Bone marrow (tissue), 2 donors: ENCODE data around the gene ATP2B3.
A peak's percentile ranks its signal among the peaks of the same experiment; 100 is the strongest.

Experiments
- DNase-seq, 2 donors: peaks; one replicate each; lab custom pipeline; 2025; lab: John Stamatoyannopoulos, UW

The ATP2B3 gene

GRCh38 chrX:153593811-153594500 lies 76.5 kb downstream of the ATP2B3 start:
- DNase-seq = no peak

DNA sequence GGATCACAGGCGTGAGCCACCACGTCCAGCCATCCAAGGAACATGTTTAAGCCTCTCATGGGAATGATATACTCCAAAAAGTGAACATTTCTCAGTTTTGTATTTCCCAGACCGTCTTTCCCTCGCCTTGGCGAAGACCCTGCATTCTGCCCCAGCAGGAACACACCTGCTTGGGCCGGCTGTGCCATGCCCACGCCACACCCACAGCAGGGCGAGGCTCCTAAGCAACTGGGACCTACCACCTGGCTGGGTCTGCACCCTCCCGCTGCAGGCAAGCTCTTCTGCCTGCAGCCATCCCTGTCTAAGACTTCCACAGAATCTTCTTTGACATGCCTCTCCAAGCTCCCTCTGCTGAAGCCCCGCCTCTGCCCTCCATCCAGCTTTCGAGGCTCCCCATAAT lies 77.9 kb downstream of the ATP2B3 start:
- DNase-seq = no peak

DNA sequence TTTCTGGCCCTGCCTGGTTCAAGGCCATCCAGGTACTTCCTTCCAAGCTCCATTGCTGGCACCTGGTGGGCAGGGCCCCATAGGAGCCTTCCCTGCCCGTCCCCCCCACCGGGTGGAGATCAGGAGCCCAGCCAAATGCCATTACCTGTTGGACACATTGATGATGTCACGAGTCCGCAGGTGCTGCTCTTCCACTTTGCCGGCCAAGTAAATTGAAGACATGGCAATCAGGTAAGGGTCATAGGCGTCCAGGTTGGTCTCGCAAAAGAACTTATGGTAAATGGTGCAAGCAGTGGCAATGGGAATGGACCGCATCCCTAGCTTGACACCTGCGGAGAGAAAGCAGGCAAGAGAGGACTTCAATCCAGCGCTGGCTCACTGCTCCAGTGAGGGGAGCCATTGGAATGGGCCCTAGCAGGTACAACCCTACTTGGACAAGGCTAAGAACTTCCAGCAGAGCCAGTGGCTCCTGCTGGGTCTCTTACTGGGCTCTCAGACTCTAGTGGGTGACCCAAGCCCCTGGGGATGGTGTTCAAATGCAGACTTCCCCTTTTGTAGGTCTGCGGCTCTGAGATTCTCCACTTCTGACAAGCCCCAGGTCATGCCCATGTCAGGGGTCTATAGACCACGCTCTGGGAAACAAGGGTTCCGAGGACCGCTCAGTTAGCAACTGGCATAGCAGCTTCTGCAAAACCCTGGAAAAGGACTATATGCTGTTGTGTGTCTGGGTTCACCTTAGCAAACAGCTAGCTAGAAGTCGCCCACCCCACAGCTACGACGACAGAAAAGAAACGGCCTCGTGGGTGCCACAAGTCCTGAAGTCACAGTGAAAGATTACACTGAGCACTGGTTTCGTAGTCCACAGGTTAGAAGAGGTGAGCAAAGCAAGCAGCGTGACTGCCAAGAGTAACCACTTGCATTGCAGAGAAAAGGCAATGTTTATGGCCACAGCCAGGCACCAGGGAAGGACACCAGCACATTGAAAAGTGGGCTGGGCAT lies 78.7 kb downstream of the ATP2B3 start:
- no peak for DNase-seq

GRCh38 chrX:153596981-153597750 lies 79.7 kb downstream of the ATP2B3 start:
- no peak for DNase-seq

- peak in 1 of 2 donors; percentile 9 for DNase-seq
Observed at GRCh38 chrX:153598541-153599191, 81.2 kb downstream of the ATP2B3 start, which contains the start of gene CCNQ. CCNQ (minus strand) TSS chrX:153599139; CDS start chrX:153599073, 66 bp downstream.

- DNase-seq = peak; percentile 37 to 49
Observed at GRCh38 chrX:153599192-153600031, 82.0 kb downstream of the ATP2B3 start.

- DNase-seq = no peak
Observed at GRCh38 chrX:153600032-153600373, 82.6 kb downstream of the ATP2B3 start.

DNA sequence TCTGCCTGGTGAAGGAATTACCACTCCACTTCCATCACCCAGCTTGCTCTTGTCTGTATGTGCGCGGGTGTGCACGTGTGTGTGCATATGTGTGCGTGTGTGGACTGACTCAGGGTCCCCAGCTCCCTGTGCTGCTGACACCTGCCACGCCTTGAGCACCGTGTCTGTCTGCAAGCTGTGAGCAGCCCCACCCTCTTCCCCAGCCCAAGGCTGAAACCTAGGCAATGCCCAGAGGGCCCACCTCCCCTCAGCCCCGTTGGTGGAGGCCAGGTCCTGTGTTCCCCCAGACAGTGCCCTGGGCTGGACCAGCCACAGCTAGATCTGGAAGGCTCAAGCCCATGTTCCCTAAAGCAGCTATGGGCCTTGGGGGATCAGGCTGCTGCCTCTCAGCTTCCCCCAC lies 83.5 kb downstream of the ATP2B3 start:
- DNase-seq = no peak

DNA sequence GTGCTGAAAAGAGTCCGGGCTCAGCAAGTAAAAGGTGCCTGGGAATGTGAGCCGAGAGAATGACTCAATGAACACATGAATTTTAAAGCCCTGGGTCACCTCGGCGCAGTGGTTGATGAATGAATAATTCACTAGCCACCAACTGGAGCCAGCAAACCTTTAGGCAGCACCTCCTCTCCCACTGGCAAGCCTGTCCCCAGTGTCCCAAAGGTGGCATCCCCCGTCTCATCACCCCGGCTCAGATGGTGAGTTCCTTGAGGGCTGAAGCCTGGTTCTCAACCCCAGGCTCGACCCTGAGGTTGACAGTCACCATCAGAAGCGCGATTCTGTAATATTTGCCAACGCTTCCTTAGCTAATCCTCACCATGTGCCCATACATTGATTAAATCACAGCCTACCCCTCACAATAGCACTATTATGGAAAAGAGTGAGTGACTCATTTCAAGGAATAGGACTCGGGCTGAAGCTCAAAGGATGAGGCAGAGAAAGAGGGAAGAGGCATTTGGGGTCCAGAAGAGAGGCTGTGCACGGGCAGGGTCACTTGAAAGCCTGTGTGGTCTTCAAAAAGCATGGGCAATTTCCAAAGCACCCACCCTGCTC lies 84.2 kb downstream of the ATP2B3 start:
- DNase-seq = no peak

DNA sequence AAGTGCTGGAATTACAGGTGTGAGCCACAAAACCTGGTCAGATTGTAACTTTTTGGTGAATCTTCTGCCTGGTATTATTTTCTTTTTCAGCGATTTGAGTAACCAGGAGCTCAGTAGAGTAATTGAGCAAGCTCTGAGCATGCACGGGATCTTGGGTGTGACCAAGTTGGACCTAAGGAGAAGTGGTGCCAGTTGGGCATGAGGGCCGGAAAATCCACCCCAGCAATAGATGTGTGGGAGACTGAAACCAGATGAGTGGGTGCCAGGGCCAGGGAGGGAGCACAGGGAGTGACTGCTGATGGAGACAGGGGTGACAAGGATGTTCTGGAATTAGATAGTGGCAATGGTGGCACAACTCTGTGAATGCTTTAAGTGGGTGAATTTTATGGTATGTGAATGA lies 85.2 kb downstream of the ATP2B3 start:
- no peak for DNase-seq

DNA sequence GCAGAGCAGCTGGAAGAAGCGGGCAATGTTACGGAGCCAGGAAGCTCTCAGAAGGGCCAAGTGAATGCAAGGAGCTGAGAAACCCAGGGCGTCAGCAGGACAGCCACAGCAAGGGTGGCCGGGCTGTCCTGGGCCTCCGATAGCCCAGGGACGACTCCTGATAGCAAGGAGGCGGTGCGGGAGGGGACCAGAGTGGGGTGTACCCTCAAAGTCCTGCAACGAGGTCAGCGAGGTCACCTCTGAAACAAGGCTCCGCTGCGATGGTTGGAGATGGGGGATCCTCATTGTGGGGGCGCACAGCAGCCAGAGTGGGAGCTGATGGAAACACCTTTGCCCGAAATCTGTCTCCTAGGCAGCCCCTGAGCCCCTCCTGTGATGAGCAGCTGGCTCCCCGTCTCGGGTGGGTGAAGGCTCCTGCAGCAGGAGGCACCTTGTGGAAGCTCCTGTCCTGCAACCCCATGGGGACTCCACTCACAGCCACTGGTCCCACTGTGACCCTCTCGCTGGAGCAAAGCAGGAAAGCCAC lies 85.8 kb downstream of the ATP2B3 start:
- no peak for DNase-seq

- peak in 1 of 2 donors; percentile 10 for DNase-seq
Observed at GRCh38 chrX:153604666-153605380, 87.4 kb downstream of the ATP2B3 start.

GRCh38 chrX:153606503-153606902 lies 89.1 kb downstream of the ATP2B3 start:
- no peak for DNase-seq

- DNase-seq = no peak
Observed at GRCh38 chrX:153608376-153608775, 90.9 kb downstream of the ATP2B3 start.

DNA sequence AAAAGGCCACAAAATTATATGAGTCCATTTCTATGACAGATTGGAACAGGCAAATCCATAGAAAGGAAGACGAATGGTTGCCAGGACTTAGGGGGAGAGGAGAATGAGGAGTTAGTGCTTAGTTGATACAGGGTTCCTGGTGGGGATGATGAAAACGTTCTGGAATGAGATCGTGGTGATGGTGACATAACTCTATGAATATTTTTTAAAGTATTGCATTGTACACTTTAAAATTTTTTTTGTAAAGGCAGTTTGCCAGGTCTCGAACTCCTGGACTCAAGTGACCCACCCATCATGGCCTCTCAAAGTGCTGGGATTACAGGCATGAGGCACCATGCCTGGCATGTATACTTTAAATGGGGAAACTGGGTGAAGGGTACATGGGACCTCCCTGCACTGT lies 91.4 kb downstream of the ATP2B3 start:
- DNase-seq = no peak

DNA sequence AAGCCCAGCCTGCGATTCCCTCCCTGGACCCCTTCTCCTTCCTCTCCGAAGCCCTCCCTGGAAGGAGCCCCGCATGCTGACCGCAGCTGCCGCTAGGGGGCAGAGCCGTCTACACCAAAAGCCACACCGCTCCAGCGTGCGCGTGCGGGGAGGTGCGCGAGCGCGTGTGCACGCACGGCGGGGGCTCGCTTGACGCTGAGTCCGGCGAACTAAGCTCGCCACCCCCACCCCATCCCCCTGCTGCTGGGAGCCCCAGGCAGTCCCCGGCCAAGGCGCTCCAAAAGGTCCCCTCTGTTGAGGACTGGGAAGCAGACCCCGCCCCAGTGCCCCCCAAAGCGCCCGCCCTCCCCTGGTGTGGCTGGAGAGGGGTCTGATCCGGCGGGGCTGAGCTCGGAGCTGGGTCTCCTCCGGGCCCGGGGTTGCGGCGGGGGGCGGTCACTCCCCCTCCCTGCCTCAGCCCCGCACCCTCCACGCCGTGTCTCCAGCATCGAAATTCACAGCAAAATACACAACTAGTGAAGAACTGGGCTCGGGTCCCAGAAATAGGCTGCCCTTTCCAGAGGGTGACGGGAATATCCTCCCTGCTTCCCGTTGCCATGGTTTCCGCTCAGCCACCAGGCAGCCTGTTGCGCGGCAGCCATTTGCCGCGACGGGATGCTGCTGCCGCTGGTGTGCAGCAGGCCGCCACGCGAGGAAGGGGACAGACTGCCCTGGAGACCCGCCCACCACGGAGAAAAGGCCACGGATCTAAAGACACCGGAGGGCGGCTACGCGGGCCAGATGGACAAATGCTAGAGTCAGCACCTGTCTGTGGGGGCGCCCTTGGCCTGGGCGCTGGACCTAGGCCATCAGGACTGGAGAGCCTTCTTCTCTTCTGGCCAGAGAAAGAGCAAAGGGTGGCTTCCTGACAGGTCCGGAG lies 92.7 kb downstream of the ATP2B3 start:
- peak; percentile 4 to 9 for DNase-seq

GRCh38 chrX:153610836-153611213 lies 93.4 kb downstream of the ATP2B3 start:
- DNase-seq = no peak

DNA sequence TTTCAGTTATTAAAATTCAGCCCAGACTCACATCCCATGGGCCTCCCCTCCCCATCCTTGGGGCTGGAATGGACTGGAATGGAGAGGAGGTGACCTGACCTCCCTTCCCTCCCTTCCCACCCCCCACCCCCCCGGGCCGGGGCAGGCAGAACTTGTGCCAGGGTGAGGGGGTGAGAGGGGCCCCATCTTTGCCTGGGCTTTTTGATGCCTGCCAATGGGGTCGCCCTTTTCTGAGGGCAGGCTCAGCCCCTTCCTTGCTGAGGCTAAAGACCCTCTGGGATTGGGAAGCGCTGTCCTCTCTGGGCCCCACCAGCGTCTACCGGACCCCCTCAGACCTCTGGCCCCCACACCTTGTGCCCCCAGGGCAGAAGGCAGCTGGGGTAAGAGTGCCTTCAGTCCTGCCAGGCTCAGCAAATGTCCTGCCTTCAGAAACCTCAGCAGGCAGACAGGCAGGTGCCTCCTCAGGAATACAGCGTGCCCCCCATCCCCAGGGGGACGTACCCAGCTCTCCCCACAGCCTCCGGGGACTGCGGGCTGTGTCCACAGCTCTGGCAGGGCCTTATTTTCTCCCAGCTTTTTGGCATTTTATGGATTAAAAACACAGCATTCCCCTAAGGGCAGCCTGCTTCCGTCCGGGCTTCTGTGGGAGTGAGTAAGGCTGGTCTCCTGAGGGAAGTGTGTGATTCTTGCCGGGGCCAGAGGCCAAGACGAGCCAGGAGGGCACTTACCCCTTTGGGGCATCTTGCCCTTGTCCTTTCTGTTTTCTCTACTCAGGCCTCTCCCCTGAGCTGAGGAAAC lies 94.1 kb downstream of the ATP2B3 start:
- no peak for DNase-seq
